SH-SY5Y (cell line): ENCODE measurements around the gene LGALS3BP.

Source experiments
- GATA2 ChIP-seq: IDR thresholded peaks from 2 replicates; pipeline ENCODE4 v1.6.1; 2011; ENCODE audit warnings: mild to moderate bottlenecking, low read depth, low read length
- GATA3 ChIP-seq: IDR thresholded peaks from 2 replicates; pipeline ENCODE4 v1.6.1; 2011; ENCODE audit warnings: low read depth, mild to moderate bottlenecking, low read length, moderate library complexity

Gene LGALS3BP

DNA sequence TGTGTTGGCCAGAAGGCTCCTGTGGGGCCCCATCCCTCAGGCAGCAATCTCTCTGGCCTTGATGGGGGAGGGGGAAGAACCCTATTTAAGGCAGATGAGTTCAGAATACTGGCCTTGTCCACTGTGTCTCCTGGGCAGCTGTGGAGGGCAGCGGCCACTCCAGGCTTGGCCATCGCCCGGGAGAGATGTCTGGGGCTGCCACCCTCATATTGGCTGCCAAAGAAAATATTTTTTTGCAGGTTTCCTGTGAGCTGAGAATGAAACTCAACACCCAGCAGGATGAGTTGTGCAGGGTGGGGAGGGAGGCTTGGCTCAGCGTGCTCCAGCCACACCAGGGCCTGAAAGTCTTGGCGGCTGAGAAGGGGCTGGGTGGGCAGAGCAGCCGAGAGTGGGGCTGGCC is 40.1 kb downstream of the LGALS3BP start:
- TF ChIP-seq GATA3 (no peak), GATA2 (no peak)

DNA sequence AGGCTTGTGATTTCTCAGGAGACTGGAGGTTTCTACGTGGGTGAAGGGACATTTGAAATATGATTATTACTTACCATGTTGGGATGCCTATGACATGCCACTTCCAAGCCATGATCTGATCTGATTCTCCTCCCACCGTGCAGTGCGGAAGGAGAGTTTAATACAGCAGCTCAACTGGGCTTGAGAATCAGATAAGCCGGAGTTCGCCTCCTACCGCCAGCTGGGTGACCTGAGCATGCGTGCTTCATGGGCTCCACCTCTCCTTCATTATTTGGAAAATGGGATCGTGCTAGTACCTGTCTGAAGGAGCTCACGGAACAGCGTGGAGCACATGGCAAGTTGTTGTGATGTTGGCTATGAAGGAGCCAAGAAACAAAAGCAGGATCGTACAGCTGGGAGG is 42.2 kb downstream of the LGALS3BP start:
- TF ChIP-seq GATA2 (no peak; the same call in 1 of the 2 replicates), GATA3 (no peak)

DNA sequence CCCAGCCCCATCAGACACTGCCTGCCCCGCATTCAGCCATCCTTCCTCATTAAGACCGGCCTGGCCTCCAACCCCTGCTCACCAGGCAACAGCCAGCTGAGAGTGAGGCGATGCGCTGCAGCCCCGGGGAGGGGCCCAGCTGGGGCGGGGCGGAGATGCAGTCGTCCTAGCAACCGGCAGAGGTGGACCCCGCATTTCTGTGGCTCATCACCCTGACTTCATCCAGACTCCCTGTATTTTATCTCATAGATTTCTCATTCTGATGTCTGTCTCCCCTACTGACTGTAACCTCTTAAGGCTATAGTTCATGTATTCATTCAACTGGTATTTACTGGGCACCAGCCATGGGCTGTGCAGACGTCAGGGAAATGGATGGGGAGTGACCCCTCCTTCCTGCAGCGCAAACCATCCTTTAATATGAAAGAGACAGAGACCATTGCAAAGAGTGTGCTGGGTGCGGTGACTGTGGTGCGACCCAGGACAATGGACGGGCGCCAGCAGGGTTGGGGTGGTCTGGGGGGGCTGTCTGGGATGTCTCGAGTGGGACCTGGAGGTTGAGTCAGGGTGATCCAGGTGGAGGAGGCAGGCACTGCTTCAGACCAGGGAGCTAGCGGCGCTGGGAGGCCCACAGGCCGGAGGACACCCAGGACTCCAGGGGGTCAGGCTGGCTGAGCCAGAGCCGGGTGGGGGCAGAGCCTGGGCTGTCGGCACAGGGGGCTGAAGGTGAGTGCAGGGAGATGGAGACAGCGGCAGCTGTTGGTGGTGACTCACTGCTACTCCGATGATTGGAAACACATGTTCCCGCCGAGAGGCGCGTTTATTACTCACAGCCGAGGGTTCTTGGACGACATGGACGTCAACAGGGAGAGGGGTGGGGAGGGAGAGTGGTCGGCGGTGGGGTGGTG is 44.1 kb downstream of the LGALS3BP start:
- no peak for TF ChIP-seq GATA3
- TF ChIP-seq GATA2: no peak

DNA sequence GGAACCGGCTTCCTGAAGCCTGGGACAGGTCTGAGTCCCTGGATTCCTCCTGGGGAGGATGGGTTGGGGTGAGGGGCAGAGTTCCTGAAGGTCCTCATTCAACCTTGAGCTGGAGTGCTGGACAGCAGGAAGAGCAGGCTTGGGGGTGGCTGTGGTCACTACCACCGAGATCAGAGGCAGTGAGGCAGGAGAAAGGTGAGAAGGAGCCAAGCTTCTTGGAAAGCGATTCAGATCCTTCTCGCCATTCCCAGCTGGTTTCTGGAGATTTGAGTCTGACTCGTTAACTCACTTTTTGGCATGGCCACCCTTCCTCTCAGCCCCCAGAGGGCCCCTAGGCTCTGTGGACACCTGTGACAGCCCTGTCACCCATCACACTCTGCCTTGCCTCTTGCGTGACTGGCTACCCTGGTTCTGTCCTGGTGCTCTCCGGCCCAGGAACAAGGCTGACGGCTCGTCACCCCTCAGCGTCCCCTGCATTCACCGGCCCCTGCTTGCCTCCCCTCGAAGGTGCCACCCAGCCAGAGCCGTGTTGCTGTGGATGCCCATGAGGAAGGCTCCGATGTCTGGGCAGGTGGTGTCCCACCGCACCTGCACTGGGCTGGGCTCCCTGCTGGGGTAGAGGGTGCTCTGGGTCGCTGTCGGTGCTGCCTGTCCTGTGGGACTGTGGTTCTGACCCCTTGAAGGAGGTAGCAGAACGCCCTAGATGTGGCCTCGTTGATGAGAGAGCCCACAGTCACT is 44.9 kb downstream of the LGALS3BP start:
- TF ChIP-seq GATA3 (no peak), GATA2 (no peak)

DNA sequence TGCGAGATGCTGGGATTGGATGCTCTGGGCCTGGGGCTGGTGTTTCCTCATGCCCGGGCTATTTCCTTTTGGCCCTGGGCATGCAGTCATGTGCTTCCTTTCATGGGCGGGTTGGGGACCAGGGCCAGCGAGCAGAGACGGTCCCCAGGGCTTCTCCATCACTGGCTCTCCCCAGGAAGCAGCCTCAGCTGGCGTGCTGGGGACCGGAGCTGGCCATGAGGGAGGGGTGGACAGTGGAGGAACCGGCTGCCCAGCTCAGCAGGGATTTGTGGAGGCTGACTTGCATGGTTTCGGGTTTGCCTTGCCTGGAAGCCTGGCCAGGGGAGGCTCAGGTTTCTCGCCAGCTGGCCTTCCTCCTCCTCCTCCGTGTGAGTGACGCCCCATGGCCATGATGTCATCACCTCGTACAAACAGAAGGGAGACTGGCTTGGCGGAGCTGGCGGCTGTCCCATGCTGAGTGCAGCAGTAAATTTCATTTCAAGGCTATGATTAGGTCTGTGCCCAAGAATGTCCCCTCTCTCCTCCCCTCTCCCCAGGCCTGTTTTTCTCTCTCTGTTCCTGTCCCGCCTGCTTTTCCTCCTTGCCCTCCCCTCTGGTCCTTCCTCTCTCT is 45.7 kb downstream of the LGALS3BP start:
- TF ChIP-seq GATA2 (no peak), GATA3 (no peak)

DNA sequence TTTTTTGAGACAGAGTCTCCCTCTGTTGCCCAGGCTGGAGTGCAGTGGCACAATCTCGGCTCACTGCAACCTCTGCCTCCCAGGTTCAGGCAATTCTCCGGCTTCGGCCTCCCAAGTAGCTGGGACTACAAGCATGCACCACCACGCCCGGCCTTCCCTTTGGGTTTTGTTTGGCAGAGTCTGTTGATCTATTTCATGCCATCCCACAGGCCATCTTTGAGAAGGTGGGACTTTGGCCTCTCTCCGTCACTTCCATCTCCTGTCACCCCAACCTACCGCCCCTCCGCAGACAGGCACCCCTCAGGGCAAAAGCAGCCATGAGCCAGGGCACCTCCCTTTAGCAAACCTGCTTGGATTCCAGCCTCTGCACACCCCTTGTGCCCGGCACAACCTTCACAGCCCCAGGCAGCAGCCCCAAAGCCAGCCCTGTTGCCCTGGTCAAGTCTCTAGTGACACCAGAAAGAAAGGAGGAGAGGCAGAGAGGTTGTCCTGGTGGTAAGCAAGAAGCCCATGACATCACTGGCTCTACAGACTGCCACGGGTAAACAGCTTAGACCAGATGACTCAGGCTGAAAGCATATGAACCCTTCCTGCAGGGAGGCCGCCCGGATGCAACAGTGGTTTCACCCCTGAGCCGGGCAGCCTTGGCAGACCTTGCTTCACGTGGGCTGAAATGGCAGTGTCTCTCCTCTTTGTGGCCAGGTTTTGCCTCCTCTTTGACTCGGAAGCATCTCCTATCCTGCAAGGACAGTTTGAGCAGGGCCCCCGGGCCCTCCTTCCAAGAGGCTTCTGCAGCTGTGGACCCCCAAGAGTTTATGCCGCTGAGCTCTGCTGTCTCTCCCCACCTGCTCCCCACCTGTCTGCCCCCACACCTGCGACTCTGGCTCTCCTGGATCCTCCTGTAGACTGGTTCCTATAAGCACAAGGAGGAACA is 46.4 kb downstream of the LGALS3BP start:
- TF ChIP-seq GATA2 (no peak), GATA3 (no peak)

DNA sequence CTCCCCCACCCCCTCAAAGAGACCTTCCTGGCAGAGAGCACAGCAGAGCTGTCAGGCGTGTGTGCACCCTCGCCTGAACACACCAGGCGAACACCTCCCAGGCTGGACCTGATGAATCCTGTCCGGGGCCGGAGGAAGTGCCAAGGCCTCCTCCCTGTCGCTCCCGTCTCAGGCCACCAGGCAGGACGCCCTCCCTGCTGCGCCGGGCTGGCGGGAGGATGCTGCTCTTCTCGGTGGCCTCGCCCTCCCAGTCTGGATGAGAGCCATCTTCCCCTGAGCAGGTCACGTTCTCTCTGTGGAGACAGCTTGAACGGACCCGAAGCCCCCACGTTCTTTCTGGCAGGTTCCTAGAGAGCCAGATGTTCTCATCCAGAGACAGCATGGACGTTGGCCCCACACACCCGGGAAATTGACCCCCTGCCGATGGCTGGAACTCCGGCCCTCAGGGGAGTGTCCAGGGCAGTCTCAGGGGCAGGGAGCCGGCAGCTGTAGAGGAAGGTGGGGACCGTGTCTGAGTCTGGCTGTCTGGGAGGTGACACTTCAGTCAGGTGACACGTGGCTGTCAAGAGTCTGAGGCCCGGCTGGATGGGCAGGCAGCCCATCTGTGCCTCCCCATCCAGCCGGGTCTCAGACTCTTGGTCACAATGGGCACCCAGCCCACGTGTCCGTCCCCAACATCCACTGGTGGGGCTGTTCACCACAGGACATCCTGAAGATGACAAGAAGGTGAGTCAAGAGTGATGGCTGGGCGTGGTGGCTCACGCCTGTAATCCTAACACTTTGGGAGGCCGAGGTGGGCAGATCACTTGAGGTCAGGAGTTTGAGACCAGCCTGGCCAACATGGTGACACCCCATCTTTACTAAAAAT is 49.6 kb downstream of the LGALS3BP start:
- TF ChIP-seq GATA3: no peak
- TF ChIP-seq GATA2: no peak

DNA sequence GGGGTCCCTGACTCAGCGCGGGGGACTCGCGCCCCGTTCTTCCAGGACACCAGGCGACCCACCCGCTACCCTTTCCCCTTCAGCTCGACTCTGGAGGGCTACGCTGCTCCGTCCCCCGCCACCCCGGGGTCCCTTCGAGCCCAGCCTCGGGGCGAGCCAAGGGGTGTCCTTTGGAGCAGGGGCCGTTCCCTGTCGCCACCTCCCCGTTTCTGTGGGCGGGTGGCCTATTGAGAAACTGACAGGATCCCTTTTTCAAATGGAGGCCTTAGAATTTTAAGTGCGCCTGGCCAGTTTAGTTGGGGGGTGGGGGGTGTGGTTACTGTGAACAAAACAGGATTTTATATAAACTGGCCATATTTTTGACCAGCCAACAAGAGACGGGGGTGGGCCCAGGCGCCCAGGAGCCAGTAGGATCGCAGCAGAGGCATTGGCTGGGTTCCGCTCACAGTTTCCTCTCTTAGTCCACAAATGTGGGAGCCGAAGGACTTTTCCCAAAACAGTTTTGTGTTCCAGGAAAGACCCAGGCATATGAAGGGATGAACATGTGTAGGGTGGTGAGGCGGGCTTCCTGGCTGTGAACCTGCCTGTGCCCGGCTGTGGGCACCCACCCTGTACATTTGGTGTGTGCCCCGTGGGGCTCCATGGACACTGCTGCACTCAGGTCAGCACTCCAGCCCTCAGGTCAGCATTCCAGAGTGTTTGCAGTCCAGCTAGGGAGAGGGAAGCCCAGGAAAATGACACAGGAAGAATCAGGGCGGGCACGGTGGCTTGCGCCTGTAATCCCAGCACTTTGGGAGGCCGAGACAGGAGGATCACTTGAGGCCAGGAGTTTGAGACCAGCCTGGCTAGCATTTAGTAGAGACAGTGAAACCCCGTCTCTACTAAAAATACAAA is 53.8 kb downstream of the LGALS3BP start:
- TF ChIP-seq GATA2 (no peak), GATA3 (no peak)

DNA sequence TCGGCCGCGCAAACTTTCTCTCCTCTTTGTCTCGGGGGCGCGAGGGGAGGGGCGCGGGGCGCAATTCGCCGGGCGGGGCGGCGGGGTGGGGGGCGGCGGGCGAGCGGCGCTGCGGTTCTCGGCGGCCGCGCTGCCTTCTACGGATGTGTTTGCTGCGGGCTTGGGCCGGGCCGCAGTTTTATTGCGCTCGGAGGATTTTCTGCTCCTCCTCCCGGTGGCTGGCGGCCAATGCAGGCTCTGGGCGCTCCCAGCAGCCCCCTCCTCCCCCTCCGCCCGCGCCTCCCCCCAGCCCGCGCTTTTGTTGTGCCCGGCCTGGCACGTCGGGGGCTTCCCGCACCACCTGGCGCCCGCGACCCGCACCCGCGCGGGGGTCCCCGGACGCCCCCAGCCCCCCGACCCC is 54.5 kb downstream of the LGALS3BP start, which contains the start of gene TIMP2:
Gene TIMP2, minus strand, starts transcription at position 154 of the 400 bp plus-strand sequence. CDS start 299 bp downstream, outside the sequence.
- TF ChIP-seq GATA2 (no peak), GATA3 (no peak)

DNA sequence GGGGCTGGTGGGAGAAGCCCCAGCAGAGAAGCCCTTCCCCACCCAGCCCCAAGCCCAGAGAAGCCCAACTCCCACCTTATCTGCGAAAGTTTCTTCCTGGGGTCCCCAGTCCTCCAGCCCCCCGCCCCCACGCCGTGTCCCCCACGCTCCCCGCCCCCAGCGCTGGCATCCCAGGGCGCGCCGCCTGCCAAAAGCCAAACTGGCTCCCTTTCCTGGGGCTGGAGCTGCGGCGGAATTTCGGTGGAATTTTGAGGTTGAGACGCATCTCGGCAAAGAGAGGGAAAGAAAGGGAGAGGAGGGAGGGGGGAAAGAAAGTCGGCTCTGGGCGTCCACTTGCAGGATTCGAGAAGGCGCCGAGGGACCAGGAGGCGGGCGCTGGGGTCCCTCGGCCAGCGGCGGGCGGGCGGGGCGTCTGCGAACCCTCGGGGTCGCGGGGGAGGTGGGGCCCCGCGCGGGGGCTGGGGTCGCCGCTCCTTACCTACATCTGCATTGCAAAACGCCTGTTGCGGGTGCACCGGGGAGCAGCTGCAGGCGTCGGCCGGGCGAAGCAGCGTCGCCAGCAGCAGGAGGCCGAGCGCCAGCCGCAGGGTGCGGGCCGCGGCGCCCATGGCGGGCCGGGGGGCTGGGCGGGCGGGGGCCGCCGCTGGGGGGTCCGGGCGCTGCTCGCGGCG is 55.1 kb downstream of the LGALS3BP start:
- TF ChIP-seq GATA2: no peak
- no peak for TF ChIP-seq GATA3
